ENCODE results near the gene SPIN1.

Gene SPIN1

DNA sequence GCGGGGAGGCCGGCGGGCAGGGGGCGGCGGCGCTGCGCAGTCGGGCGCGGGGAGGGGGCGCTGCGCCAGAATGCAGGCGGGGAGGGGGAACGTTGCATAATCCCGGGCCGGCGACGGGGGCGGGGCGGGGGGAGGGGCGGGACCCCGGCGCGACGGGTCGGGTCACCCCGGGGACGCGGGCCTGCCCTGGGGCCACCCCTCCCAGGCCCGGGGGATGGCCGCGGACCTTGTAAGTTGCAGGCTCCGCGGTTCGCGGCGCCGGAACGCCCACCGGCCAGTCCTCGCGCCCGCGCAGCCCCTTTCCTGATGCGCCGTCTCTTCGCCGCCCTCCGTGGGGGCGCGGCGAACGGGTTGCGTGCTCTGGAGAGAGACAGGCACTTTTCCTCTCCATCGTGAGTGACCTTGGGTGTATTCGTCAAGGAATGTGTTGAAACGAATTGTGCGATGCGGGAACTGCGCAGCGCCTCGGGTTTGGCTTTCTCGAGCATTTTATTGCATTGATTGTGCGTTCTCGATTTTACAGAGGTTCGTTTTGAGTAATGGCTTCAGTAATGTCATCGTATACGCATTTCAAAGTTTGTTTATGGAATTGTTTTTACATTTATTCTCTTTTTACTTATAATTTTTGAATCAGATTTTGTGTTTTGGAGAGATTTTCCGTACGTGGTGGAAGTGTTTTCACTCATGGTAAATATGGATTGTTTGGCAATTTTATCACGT lies 802 bp downstream of the SPIN1 start:
- DNase-seq (ENCODE audit: low spot score), result peak; percentile 70

DNA sequence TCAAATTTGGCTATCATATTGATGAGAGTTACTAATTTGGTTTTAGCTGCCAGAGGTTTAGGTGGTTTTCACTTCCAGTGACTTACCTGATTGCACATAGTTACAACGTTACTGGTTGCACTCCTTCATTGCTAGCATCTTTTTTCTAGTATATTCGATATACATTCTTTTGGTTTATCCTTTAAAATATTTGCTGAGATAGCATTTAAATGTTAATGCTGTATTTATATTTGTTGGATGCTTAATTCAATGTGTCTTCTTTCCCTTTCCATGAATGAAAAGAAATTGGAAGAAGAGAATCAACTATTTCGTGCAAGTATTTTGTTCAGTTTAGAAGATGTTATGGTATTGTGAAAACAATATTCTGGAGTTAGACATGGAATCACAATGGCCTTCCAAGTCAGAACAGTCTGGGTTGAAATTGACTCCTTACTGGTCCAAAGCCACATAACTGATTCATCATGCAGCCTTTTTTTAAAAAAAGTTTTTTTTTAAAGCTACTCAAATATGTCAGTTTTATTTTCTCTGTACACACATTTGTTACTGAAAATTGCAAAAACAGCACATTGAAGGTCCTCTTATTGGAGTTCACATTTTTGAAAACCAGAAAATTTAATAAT lies 2.2 kb downstream of the SPIN1 start:
- DNase-seq (ENCODE audit: low spot score), result peak; percentile 36

DNA sequence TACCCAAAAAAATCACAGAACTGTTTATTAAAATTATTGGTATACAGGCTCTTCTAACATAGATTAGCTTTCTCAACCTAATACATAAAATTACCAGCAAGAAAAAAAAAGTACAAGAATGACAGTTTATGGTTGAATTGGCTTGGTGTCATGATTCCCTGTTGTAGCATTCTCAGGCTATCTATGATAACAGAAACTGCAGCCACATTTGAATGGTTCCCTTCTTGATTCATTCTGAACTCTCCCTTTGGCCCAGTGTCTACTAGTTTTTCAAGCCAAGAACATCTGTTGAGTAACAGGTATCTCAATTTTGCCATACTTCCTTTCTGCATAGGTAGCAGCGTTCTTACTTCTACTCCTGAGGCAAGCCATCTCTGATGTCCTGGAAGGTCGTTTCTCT lies 3.0 kb downstream of the SPIN1 start:
- DNase-seq (ENCODE audit: low spot score), result no peak

DNA sequence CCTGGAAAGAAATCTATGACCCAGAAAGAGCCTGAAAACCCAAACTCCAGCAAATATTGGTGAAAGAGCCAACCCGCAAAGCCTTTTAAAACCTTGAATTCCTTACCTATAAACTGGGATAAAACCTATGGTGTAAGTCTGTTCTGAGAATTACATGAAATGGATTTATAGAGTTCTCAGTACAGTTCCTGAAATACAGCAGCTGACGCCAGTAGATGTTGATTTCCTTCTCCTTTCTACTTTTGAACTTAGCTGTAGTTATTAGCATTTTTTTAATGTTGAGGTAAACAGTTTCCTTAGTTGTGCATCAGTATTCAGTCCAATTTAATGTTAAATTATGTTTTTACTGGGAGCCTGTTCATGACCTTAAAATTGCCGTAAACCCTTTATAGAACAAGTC lies 3.7 kb downstream of the SPIN1 start:
- no peak for DNase-seq (ENCODE audit: low spot score)

DNA sequence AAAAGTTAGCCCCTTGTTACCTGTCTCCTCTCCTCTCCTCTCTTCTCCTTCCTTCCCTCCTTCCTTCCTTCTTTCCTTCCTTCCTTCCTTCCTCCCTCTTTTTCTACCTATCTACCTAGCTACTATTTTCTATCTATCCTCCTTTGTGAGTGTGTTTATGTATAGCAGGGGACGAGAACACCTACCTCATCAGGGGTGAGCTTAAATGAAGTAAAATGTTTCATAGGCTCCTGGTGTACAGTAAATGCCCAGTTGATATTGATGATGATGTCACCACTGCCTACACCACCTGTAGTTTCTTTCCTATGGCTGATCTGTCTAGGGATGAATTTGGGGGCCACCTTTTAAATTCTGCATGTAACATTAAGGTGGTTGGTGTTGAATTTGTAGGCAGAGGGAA lies 4.3 kb downstream of the SPIN1 start:
- DNase-seq (ENCODE audit: low spot score), result no peak

GRCh38 chr9:88396836-88397577 lies 8.8 kb downstream of the SPIN1 start:
- DNase-seq (ENCODE audit: low spot score), result peak; percentile 36

DNA sequence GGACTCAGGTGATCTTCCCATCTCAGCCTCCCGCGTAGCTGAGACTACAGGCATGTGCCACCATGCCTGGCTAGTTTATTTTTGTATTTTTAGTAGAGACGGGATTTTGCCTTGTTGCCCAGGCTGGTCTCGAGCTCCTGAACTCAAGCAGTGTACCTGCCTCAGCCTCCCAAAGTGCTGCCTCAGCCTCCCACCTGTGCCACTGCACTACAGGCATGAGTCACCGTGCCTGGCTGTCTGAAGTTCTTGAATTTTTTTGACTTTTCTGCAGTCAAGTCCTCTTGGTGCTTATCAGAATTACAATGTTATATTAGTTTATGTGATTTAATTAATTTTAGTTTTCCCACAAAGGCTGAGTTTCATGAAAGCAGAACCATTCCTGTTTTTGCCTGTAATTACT lies 9.8 kb downstream of the SPIN1 start:
- no peak for DNase-seq (ENCODE audit: low spot score)

- peak; percentile 75 for DNase-seq (ENCODE audit: low spot score)
These were observed 11.7 kb downstream of the SPIN1 start for GRCh38 chr9:88399966-88400365.

- DNase-seq (ENCODE audit: low spot score), result no peak
These were observed 15.1 kb downstream of the SPIN1 start for GRCh38 chr9:88403340-88403739.

DNA sequence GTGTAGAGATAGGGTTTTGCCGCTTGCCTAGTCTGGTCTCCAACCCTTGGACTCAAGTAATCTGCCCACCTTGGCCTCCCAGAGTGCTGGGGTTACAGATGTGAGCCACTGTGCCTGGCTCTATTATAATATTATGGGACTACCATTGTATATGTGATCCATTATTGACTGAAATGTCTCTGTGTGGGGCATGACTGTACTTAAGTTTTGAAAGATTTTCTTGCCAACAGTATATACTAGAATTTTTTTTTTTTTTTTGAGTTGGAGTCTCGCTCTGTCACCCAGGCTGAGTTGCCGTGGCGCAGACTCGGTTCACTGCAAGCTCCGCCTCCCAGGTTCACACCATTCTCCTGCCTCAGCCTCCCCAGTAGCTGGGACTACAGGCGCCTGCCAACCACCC lies 17.8 kb downstream of the SPIN1 start:
- DNase-seq (ENCODE audit: low spot score), result no peak

DNA sequence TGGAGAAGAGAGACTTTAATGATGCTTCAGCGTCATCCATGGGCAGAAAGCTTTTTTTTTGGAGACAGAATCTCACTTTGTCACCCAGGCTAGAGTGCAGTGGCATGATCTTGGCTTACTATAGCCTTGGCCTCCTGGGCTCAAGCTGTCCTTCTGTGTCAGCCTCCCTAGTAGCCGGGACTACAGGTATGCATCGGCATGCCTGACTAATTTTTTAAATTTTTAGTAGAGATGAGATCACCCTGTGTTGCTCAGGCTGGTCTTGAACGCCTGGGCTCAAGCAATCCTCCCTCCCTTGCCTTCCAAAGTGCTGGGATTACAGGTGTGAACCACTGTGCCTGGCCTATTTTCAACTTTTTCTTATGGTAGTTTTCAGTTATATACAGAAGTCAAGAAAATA lies 23.2 kb downstream of the SPIN1 start:
- DNase-seq (ENCODE audit: low spot score), result no peak

DNA sequence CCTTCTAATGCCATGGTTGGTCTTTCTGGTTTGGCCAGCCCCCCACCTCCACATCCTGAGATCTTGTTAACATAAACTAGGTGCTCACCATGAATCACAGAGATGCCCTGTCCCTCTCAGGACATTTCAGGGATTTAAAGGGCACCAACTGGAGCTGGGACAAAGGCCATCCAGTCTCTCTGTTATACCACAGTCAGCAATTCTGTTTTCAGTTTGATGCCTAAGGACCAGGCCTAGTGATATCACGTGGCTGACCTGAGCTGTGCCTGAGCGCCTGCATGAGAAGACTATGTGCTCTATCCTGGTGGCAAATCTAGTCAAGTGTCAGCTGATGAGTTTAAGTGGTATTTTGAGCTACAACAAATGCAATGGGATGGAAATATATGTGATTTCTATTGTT lies 26.1 kb downstream of the SPIN1 start:
- no peak for DNase-seq (ENCODE audit: low spot score)

- no peak for DNase-seq (ENCODE audit: low spot score)
These were observed 29.8 kb downstream of the SPIN1 start for GRCh38 chr9:88418025-88418424.

DNA sequence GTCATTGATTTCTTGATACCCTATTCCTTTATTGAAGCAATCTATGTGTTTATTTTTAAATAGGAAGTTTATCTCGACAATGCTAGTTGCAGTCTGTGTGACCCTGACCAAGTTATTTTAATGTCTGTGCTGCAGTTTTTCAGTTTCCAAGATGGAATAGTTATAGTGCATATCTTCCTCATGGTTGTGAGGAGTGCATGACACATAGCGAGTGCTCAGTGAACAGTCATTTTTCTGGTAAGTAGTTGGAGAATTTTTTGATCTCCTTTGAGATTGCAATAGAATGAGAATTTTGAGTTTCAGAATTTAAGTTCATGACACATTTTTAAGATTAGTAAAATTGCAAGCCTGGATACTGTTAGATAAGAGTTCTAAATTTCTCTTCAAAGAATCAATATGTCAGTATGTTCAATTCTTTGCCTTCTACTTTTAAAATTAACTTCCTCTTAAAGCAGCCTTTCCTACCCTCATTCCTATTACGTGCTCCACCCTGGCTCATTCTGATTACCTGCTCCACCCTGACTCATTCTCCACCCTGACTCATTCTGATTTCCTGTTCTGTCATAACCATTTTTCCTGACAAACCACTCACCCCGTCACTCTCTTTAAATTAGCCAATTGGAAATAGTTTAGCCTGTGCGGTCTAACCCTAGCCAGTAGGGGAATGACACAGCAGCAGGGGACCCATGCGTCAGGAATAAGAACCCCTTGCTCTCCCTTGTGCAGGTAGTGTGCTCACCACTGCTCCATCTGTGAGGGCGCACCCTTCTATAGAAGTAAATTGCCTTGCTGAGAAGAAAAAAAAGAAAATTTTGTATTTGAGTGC lies 30.7 kb downstream of the SPIN1 start:
- no peak for DNase-seq (ENCODE audit: low spot score)

DNA sequence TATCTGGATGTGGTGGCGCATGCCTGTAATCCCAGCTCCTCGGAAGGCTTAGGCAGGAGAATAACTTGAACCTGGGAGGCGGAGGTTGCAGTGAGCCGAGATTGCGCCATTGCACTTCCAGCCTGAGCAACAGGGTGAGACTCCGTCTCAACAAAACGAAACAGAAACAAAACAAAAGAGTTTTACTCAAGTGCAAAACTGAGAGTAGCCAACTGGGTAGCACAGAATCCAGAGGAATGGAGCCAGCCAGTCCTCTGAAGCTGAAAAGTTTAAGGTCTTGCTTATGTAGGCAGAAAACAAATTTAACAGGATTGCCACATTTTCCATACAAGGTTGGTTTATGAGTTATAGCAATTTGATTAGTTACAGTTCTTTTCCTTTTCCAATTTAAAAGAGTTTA lies 32.0 kb downstream of the SPIN1 start:
- DNase-seq (ENCODE audit: low spot score), result no peak

DNA sequence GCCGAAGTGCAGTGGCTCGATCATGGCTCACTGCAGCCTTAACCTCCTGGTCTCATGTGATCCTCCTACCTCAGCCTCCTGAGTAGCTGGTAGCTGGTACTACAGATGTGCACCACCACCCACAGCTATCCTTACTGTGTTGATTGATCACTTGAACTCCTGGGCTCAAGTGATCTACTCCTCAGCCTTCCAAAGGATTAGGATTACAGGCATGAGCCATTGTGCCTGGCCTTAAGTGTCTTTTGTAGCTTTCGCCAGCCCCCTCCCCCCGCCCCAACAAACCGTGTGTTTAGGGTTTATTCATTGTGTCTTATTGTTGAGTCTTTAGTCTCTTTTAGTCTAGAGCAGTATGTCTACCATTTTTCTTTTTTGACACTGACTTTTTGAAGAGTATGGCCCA lies 33.1 kb downstream of the SPIN1 start:
- no peak for DNase-seq (ENCODE audit: low spot score)

DNA sequence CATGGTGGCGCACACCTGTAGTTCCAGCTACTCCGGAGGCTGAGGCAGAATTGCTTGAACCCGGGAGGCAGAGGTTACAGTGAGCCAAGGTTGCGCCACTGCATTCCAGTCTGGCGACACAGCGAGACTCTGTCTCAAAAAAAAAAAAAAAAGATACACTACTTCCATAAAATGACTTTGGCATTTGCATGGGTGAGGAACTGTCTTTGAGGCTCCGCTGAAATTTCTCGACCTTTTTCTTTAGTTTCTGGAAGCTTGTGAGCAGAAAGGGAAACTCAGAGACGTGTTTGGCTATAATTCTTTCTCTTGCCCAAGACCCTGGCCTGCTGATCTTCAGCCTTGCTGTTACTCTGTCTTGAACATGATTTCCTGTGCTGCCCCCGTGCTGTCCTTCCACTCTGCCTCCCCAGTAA lies 37.3 kb downstream of the SPIN1 start:
- DNase-seq (ENCODE audit: low spot score), result no peak

DNA sequence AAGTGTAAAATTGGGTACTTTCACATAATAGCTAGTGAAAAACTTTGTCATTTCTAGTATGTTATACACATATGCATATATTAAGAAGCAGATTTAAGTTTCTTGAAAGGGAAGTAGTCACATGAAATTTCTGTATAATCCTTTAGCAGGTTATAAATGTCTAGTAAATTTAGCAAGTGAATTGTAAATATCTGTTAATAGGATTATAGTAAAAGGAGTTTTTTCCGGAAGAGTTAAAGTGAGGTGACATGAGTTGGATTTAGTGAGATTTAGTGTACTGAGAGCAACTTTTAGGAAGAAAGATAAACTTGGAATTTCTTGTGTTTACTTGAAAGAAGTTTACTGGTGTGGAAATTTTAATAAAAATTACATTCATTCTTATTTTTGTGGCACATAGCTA lies 38.4 kb downstream of the SPIN1 start:
- no peak for DNase-seq (ENCODE audit: low spot score)

DNA sequence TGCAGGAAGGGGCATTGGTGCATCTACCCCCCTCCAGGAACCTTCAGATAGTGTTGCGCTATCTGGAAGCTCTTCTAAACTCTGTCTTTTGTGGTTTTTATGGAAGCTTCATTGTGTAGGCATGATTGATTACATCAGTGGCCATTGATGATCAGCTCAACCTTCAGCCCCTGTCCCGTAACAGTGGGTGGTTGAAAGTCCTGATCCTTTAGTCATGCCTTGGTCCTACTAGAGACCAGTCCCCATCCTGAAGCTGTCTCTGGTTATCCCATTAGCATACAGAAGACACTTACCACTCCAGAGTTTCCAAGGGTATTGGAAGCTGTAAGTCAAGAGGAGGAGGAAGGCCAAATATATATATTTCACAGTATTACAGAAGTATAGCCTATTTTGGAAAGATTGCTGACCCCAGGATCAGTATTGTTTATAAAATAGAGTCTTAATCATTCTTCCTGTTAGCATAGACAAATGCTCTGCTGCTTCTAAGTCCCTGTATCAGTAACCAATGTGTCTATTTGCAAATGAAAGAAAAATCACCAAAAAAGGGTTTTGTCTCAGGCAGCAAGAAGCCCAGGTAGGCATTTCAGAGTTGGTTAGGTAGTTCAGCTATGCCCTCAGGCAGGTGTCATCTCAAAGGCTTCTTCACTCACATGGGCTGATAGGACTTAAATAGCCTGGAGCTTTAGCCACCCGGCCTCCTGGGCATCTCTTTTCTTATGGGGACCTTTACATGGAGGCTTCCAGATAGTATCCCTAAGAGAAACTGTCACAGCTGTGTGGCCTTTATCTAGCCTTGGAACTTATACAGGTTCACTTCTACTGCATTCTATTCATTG lies 41.6 kb downstream of the SPIN1 start:
- no peak for DNase-seq (ENCODE audit: low spot score)

- DNase-seq (ENCODE audit: low spot score), result no peak
These were observed 45.5 kb downstream of the SPIN1 start for GRCh38 chr9:88433583-88434255.

DNA sequence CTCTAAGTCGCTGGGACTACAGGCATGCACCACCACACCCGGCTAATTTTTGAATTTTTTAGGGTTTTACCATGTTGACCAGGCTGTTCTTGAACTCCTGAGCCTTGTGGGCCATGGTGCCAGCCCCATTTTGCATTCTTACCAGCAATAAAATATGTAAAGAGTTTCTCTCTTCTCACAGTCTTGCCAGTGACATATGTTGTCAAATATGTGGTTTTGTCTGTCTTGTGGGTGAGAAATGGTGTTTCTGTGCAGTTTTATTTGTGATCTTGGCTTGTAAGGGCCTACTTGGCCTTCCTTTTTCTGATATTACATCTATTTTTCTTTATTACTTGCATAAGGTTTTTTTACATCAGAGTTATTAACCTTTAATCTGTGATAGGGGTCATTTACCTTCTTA lies 47.1 kb downstream of the SPIN1 start:
- no peak for DNase-seq (ENCODE audit: low spot score)

Measured in AG08395 (cell line).